OCI-LY7 (cell line): Measurements from ENCODE around the gene DLGAP1.

Experiments
- CTCF ChIP-seq: fragments of 200-600 bp; sonication (generic); conservative IDR thresholded peaks from 2 replicates; pipeline ENCODE4 v1.5.1; 2014; ENCODE audit warnings: mild to moderate bottlenecking, antibody characterized with exemption, low read length, moderate library complexity, mixed read lengths
- EZH2phosphoT487 ChIP-seq: fragments of 200-600 bp; sonication (generic); IDR thresholded peaks from 2 replicates; pipeline ENCODE4 v1.6.1; 2018; ENCODE audit warnings: low read depth, borderline replicate concordance, mild to moderate bottlenecking, mixed run types, antibody characterized with exemption, low read length, moderate library complexity, mixed read lengths

- no peak for TF ChIP-seq CTCF
- TF ChIP-seq EZH2phosphoT487 = no peak
Measured at GRCh38 chr18:4203568-4204437, 251.3 kb downstream of the DLGAP1 start.
